HepG2 (cell line): ENCODE results near the gene THY1. TPM values are rescaled to one million over a fixed set of nuclear protein-coding genes. Genes with fewer than 3 reads are reported as not detected.

Experiments used
- HDAC1 ChIP-seq: sonication (generic); formaldehyde crosslinking; IDR thresholded peaks from 2 replicates; pipeline ENCODE4 v1.5.1; 2020; ENCODE audit warnings: mild to moderate bottlenecking, missing genetic modification reagents
- KLF11 ChIP-seq: IDR thresholded peaks from 2 replicates; pipeline ENCODE4 v1.6.1; 2016; ENCODE audit warnings: missing compliant biosample characterization
- PCBP1 ChIP-seq: fragments of 200-400 bp; formaldehyde crosslinking; IDR thresholded peaks from 2 replicates; pipeline ENCODE4 v1.6.1; 2017; ENCODE audit warnings: mild to moderate bottlenecking, low read depth, low read length, borderline replicate concordance
- PCBP2 ChIP-seq: fragments of 200-400 bp; formaldehyde crosslinking; optimal IDR thresholded peaks from 2 replicates; pipeline ENCODE3; 2018; ENCODE audit warnings: low read length, low read depth; ENCODE audit not compliant: poor library complexity, severe bottlenecking
- PHF5A ChIP-seq: IDR thresholded peaks from one replicate; pipeline ENCODE4 v1.6.1; 2018; ENCODE audit warnings: low read depth, missing genetic modification reagents; ENCODE audit not compliant: unreplicated experiment
- SIX1 ChIP-seq: sonication (generic); formaldehyde crosslinking; IDR thresholded peaks from 2 replicates; pipeline ENCODE4 v1.4.0; 2020; ENCODE audit warnings: missing genetic modification reagents, borderline replicate concordance
- SRY ChIP-seq: sonication (generic); formaldehyde crosslinking; IDR thresholded peaks from 2 replicates; pipeline ENCODE4 v1.8.0; 2022; ENCODE audit warnings: mild to moderate bottlenecking, missing genetic modification reagents
- TBX2 ChIP-seq: sonication (generic); formaldehyde crosslinking; IDR thresholded peaks from 2 replicates; pipeline ENCODE4 v1.5.0; 2020; ENCODE audit warnings: missing genetic modification reagents, mild to moderate bottlenecking, borderline replicate concordance
- XRCC5 ChIP-seq: fragments of 200-400 bp; formaldehyde crosslinking; optimal IDR thresholded peaks from 2 replicates; pipeline ENCODE3; 2017; ENCODE audit warnings: mild to moderate bottlenecking, low read length
- ZNF563 ChIP-seq: sonication (generic); formaldehyde crosslinking; IDR thresholded peaks from 2 replicates; pipeline ENCODE4 v1.8.0; 2022; ENCODE audit warnings: mild to moderate bottlenecking, moderate library complexity, missing genetic modification reagents
- ZNF747 ChIP-seq: sonication (generic); formaldehyde crosslinking; IDR thresholded peaks from 2 replicates; pipeline ENCODE4 v1.8.1; 2023; ENCODE audit warnings: missing genetic modification reagents, mild to moderate bottlenecking, borderline replicate concordance
- polyA plus RNA-seq, 8 experiments: library from polyadenylated mRNA; depleted of rRNA in 3 of 8; stranded (reverse) in 7 of 8; unstranded in 1 of 8; fragments of >200 nt; fragmentation: Illumina TruSeq in 4 of 8; extraction: Trizol in 4 of 8; gene quantifications; 2 replicates each; pipeline versions ENCODE4 v1.2.1 to v1.2.3, GENCODE V29; 2011 to 2016; ENCODE audit warnings: low read depth in 4 of 8, missing spikeins in 1 of 8, mixed read lengths in 1 of 8; ENCODE audit not compliant: insufficient read depth in 1 of 8
- total RNA-seq, 5 experiments: library from RNA; depleted of rRNA; stranded (reverse); fragments of >200 nt; fragmentation: Illumina TruSeq; extraction: Trizol; gene quantifications; 2 replicates each; pipeline ENCODE4 v1.2.3, GENCODE V29; 2016; ENCODE audit warnings: low read depth in 1 of 5
- TF ChIP-seq, protein P1 (sequence below): IDR thresholded peaks from 2 replicates; pipeline ENCODE4 v1.4.0; 2020; ENCODE audit warnings: mild to moderate bottlenecking, missing genetic modification reagents
- TF ChIP-seq, protein P2 (sequence below): sonication (generic); formaldehyde crosslinking; IDR thresholded peaks from 2 replicates; pipeline ENCODE4 v1.4.0; 2020; ENCODE audit warnings: missing genetic modification reagents
- TF ChIP-seq, protein P3 (sequence below): sonication (generic); formaldehyde crosslinking; IDR thresholded peaks from 2 replicates; pipeline ENCODE4 v1.5.1; 2020; ENCODE audit warnings: missing genetic modification reagents, mild to moderate bottlenecking, borderline replicate concordance
- TF ChIP-seq, protein P4 (sequence below): sonication (generic); formaldehyde crosslinking; IDR thresholded peaks from 2 replicates; pipeline ENCODE4 v1.8.0; 2023; ENCODE audit warnings: mild to moderate bottlenecking, missing genetic modification reagents
- TF ChIP-seq, protein P5 (sequence below): IDR thresholded peaks from 2 replicates; pipeline ENCODE4 v1.6.1; 2012; ENCODE audit warnings: low read depth, low read length, improper control_type of control experiment
- TF ChIP-seq, protein P6 (sequence below): sonication (generic); formaldehyde crosslinking; IDR thresholded peaks from 2 replicates; pipeline ENCODE4 v1.8.0; 2022; ENCODE audit warnings: missing genetic modification reagents, low read depth, mild to moderate bottlenecking, borderline replicate concordance

THY1 gene
- total and polyA plus RNA-seq, 2 of the 13 experiments (the other 11 are each of a cell fraction or from before 2014, with no cell fraction given), result not detected

DNA sequence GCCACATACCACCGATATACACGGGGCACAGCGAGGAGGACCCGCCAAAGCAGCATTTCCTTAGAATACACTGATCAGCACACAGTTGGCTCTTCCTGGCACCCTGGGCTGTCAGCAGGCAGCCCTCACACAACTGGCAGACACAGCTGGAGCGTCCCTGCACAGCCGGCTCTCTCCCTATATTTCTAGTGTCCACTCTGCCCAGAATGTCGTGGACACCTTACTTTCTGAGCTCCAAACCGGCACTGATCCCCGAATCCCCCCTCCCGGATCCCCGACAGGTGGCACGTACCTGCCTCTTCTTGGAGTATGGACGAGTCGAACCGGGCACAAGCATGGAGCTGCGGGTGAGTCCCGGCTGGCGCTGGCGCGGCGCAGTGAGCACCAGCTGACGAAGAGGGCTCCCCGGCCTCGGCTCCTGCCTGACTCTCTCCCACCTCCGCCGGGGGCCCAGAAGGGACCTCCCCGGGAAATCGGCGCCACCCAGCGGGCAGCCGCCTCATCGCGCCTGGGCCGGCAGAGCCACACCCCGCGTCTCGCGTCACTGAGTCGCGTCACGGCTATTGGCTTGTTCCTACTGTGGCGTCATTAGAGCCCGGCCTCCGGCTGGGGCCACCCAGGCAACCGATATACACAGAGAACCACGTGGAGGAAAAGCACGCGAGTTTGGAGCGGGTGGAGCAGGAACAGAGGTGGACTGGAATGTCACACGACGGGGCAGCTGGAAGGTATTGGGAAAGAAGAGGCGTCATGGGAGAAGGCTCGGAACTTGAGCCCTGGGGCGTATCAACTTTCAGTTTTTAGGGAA lies 41.6 kb downstream of the THY1 start, which contains the start of gene USP2 (continued):
- TF ChIP-seq XRCC5 (peak; percentile 97), SIX1 (CRISPR knock-in tag) (no peak), HDAC1 (peak; percentile 99), TBX2 (CRISPR knock-in tag) (peak; percentile 84; the same call in 1 of the 2 replicates), SRY (CRISPR knock-in tag) (peak; percentile 85; the same call in 1 of the 2 replicates), PCBP1 (0 out of 2 replicates have a peak, but pooled peaks have one; percentile 24), ZNF747 (CRISPR knock-in tag) (peak; percentile 85), PHF5A (CRISPR knock-in tag) (peak; percentile 41), KLF11 (peak; percentile 80), PCBP2 (no peak), ZNF563 (peak; percentile 74; the same call in 1 of the 2 replicates)
- TF ChIP-seq, protein P1, sequence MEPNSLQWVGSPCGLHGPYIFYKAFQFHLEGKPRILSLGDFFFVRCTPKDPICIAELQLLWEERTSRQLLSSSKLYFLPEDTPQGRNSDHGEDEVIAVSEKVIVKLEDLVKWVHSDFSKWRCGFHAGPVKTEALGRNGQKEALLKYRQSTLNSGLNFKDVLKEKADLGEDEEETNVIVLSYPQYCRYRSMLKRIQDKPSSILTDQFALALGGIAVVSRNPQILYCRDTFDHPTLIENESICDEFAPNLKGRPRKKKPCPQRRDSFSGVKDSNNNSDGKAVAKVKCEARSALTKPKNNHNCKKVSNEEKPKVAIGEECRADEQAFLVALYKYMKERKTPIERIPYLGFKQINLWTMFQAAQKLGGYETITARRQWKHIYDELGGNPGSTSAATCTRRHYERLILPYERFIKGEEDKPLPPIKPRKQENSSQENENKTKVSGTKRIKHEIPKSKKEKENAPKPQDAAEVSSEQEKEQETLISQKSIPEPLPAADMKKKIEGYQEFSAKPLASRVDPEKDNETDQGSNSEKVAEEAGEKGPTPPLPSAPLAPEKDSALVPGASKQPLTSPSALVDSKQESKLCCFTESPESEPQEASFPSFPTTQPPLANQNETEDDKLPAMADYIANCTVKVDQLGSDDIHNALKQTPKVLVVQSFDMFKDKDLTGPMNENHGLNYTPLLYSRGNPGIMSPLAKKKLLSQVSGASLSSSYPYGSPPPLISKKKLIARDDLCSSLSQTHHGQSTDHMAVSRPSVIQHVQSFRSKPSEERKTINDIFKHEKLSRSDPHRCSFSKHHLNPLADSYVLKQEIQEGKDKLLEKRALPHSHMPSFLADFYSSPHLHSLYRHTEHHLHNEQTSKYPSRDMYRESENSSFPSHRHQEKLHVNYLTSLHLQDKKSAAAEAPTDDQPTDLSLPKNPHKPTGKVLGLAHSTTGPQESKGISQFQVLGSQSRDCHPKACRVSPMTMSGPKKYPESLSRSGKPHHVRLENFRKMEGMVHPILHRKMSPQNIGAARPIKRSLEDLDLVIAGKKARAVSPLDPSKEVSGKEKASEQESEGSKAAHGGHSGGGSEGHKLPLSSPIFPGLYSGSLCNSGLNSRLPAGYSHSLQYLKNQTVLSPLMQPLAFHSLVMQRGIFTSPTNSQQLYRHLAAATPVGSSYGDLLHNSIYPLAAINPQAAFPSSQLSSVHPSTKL (CRISPR knock-in tag), result peak; percentile 67
- TF ChIP-seq, protein P2, sequence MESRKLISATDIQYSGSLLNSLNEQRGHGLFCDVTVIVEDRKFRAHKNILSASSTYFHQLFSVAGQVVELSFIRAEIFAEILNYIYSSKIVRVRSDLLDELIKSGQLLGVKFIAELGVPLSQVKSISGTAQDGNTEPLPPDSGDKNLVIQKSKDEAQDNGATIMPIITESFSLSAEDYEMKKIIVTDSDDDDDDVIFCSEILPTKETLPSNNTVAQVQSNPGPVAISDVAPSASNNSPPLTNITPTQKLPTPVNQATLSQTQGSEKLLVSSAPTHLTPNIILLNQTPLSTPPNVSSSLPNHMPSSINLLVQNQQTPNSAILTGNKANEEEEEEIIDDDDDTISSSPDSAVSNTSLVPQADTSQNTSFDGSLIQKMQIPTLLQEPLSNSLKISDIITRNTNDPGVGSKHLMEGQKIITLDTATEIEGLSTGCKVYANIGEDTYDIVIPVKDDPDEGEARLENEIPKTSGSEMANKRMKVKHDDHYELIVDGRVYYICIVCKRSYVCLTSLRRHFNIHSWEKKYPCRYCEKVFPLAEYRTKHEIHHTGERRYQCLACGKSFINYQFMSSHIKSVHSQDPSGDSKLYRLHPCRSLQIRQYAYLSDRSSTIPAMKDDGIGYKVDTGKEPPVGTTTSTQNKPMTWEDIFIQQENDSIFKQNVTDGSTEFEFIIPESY, result peak; percentile 77
- TF ChIP-seq, protein P3, sequence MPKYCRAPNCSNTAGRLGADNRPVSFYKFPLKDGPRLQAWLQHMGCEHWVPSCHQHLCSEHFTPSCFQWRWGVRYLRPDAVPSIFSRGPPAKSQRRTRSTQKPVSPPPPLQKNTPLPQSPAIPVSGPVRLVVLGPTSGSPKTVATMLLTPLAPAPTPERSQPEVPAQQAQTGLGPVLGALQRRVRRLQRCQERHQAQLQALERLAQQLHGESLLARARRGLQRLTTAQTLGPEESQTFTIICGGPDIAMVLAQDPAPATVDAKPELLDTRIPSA (CRISPR knock-in tag), result peak; percentile 53; the same call in 1 of the 2 replicates
- TF ChIP-seq, protein P4, sequence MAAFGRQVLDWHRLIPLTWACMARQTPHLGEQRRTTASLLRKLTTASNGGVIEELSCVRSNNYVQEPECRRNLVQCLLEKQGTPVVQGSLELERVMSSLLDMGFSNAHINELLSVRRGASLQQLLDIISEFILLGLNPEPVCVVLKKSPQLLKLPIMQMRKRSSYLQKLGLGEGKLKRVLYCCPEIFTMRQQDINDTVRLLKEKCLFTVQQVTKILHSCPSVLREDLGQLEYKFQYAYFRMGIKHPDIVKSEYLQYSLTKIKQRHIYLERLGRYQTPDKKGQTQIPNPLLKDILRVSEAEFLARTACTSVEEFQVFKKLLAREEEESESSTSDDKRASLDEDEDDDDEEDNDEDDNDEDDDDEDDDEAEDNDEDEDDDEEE (CRISPR knock-in tag), result 0 out of 2 replicates have a peak, but pooled peaks have one; percentile 74
- TF ChIP-seq, protein P5, sequence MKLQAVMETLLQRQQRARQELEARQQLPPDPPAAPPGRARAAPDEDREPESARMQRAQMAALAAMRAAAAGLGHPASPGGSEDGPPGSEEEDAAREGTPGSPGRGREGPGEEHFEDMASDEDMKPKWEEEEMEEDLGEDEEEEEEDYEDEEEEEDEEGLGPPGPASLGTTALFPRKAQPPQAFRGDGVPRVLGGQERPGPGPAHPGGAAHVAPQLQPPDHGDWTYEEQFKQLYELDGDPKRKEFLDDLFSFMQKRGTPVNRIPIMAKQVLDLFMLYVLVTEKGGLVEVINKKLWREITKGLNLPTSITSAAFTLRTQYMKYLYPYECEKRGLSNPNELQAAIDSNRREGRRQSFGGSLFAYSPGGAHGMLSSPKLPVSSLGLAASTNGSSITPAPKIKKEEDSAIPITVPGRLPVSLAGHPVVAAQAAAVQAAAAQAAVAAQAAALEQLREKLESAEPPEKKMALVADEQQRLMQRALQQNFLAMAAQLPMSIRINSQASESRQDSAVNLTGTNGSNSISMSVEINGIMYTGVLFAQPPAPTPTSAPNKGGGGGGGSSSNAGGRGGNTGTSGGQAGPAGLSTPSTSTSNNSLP, result no peak
- TF ChIP-seq, protein P6, sequence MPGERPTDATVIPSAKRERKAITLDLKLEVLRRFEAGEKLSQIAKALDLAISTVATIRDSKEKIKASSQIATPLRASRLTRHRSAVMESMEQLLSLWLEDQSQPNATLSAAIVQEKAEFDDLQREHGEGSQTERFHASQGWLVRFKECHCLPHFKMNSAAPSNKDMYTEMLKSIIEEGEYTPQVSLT (CRISPR knock-in tag), result peak; percentile 80; the same call in 1 of the 2 replicates
